NB4 (cell line): ENCODE results near the gene ARHGEF10L.

ENCODE experiments used
- DNase-seq: peaks from one replicate; pipeline ENCODE4 v3.0.0; 2010; ENCODE audit warnings: low read depth
- H3K4me3 ChIP-seq: one replicate; pipeline ENCODE4 v1.5.1; 2011; ENCODE audit warnings: mild to moderate bottlenecking, low read depth, low read length, moderate library complexity
- MYC ChIP-seq: IDR thresholded peaks from 2 replicates; pipeline ENCODE4 v1.6.1; 2011; ENCODE audit warnings: low read depth, low read length
- POLR2A ChIP-seq: IDR thresholded peaks from 2 replicates; pipeline ENCODE4 v1.6.1; 2011; ENCODE audit warnings: mild to moderate bottlenecking; ENCODE audit not compliant: insufficient read length; ENCODE audit errors: extremely low read depth
- TF ChIP-seq, protein P1 (sequence below): IDR thresholded peaks from one replicate; pipeline ENCODE4 v1.5.1; 2012; ENCODE audit warnings: low read depth, low read length
- TF ChIP-seq, protein P2 (sequence below): IDR thresholded peaks from 2 replicates; pipeline ENCODE4 v1.6.1; 2011; ENCODE audit warnings: low read depth, low read length

Gene ARHGEF10L

DNA sequence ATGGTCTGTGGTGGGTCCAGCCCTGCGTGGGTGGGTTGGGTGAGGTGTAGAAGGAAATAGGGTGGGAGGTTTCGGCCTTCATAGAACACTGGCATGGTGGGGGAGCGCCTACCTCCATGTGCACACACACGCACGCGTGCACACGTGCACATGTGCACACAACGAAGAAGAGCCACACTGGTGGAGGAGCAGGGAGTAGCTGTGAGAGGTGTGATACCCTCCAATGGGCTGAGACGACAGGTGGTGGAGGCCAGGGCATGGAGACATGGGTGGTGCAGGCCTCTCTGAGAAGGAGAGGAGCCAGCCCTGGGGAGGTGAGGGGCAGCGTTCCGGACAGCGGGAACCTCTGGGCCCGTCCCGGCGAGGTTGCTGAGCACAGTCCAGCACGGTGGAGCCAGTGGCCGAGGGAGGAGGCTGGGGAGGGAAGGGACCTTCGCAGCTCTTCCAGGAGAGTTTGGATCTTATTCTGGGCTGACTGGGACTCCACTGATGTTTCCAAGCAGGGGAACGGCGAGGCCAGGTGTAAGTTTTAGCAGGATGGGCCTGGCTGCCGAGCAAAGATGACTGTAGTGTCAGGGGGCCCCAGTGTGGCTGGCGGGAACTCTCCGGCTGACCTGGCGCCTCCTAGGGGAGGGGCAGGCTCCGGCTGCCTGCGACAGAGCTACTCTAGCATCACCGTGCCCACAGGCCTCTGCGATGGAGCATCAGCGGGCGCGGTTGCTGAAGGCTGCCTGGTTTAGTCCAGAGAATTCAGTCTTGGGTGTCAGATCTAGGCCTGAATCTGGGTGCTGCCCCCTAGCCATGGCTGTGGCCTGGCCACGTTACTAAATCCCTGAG lies 107.2 kb downstream of the ARHGEF10L start:
- no peak for DNase-seq
- no peak overlapping the region for H3K4me3 ChIP-seq
- TF ChIP-seq, protein P1, sequence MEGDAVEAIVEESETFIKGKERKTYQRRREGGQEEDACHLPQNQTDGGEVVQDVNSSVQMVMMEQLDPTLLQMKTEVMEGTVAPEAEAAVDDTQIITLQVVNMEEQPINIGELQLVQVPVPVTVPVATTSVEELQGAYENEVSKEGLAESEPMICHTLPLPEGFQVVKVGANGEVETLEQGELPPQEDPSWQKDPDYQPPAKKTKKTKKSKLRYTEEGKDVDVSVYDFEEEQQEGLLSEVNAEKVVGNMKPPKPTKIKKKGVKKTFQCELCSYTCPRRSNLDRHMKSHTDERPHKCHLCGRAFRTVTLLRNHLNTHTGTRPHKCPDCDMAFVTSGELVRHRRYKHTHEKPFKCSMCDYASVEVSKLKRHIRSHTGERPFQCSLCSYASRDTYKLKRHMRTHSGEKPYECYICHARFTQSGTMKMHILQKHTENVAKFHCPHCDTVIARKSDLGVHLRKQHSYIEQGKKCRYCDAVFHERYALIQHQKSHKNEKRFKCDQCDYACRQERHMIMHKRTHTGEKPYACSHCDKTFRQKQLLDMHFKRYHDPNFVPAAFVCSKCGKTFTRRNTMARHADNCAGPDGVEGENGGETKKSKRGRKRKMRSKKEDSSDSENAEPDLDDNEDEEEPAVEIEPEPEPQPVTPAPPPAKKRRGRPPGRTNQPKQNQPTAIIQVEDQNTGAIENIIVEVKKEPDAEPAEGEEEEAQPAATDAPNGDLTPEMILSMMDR, result no peak
- no peak for TF ChIP-seq POLR2A
- TF ChIP-seq, protein P2, sequence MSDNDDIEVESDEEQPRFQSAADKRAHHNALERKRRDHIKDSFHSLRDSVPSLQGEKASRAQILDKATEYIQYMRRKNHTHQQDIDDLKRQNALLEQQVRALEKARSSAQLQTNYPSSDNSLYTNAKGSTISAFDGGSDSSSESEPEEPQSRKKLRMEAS, result no peak

DNA sequence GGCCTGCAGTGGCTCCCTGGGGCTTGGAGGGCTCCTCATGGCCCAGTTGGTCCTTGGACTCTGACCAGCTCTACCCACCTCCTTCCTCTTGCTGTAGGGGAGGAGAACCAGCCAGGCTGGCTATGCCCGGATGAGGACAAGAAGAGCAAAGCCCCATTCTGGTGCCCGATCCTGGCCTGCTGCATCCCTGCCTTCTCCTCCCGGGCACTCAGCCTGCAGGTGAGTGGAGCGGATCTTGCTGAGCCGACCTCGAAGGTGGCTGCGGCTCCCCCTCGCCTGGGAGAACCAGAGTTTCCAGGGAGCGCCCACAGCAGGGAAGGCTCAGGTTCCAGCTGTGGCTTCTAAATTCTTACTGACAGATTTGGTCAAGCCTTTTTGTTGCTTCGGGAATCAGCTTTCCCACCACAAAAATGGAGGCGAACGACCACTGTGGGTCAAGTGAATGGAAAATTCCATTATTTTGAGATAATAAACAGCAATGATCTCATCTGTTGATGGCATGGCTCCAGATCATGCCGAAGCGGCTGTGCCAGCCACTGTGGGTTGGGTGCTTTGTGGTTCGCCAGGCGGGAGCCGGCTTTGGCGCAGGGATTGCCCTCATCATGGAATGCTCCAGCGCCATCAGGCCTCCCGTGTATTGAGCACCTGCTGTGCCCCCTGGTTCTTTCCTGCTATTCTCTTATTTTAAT lies 109.1 kb downstream of the ARHGEF10L start:
- DNase-seq, result no peak
- no peak overlapping the region for H3K4me3 ChIP-seq
- no peak for TF ChIP-seq POLR2A
- TF ChIP-seq, protein P1, result no peak

DNA sequence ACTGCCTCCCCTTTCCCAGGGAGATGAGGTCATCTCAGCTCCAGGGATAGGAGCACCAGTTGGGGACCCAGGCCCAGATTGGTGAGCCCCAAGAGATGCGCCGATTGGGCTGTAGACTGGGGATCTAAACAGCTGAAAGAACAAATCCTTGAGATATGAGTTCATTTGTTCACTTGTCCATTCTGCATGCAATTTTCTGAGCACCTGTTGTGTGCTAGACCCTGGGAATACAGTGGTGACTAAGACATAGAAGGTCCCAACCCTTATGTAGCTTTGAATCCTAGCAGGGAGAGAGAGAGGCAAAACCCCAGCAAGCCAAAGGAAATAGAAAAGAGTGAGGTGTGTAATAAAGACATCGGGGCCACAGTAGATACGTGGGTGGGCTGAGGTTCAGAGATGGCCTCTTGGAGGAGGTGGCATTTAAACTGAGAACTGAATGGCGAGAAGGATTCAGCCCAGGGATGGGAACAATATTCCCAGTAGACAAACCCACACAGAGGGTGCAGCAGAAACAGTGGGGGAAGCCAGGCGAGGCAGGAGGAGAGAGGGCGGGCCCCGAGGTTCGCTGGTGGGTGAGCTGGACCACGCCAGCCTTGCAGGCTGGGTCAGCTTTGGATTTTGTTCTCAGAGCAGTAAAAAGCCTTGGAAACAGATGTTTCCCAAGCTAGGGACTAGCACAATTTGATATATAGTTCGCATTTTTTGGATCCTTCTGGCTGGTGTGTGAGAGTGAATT lies 110.0 kb downstream of the ARHGEF10L start:
- DNase-seq, result no peak
- TF ChIP-seq POLR2A (no peak), MYC (no peak)
- TF ChIP-seq, protein P1, result no peak
- TF ChIP-seq, protein P2, result no peak

DNA sequence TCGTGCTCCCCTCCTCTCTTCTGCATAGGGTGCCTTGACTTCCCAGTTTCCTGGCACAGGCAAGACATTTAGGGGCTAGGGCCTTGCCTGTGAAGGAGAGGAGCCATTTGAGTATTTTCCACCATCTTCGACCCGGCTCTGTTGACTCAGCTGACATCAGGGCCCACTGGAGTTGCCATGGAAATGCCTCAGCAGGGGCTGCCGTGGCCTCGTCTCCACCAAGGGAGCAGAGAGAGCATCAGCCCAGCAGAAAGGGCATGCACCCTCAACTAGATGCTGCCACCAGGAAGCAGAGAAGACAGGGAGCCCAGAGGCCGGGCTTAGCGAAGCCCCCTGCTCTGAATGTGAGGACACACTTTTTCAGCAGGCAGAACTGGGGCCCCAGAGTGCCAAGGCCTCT lies 113.8 kb downstream of the ARHGEF10L start:
- TF ChIP-seq, protein P1, result no peak
- TF ChIP-seq POLR2A (no peak), MYC (no peak)
- TF ChIP-seq, protein P2, result no peak
- no peak overlapping the region for H3K4me3 ChIP-seq
- DNase-seq, result no peak

More for the DNA sequence above, 110.0 kb downstream of the ARHGEF10L start:
- no peak overlapping the region for H3K4me3 ChIP-seq

DNA sequence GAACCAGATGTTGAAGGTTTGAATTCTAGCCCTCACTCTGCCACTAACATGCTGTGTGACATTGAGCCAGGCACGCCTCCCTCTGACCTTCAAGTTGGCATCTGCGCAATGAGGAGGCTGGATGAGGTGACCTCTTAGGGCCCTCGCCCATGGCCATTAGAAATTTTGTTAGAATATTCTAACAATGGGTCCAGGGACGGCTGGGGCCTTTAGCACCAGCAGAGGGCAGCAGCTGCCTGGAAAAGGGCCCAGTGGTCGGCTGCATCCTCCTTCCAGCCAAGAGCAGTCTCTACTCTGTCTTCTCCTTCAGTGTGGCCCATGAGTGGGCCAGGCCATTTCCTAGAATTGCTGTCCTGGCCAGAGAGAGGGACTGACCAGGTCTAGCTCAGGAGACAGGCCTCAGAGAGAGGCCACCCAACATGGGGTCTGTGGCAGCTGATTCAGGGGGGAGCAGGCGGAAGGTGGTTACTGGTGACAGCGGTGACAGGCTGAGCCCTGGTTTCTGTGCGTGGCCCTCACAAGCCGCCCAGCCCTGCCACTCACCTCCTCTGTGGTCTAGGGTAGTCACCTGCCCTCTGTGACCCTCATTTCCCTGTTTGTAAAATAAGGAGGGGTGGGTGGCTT lies 114.3 kb downstream of the ARHGEF10L start:
- TF ChIP-seq, protein P1, result peak; percentile 71
- TF ChIP-seq MYC, result no peak
- peak; percentile 47 for DNase-seq
- no peak overlapping the region for H3K4me3 ChIP-seq
